GM18951 (cell line): ENCODE results near the gene CTNNBIP1.

Experiments used
- POLR2A ChIP-seq: IDR thresholded peaks from 4 replicates; pipeline ENCODE4 v1.6.1; 2011; ENCODE audit warnings: mild to moderate bottlenecking; ENCODE audit not compliant: insufficient read length, insufficient read depth; ENCODE audit errors: extremely low read depth
- in situ Hi-C: fragments of 300-500 bp; cut with MboI; formaldehyde crosslinking; loops from one replicate; pipeline ENCODE4 v1.12.0; 2022; ENCODE audit warnings: low sequenced_read_pairs, mixed read lengths, inconsistent platforms; ENCODE audit not compliant: unreplicated experiment

The CTNNBIP1 gene

GRCh38 chr1:9882945-9883303 lies 27.1 kb downstream of the CTNNBIP1 start:
- in situ Hi-C loops: loop anchor here (10.0 kb wide), 1 partner anchor 62 kb away; the partner anchor contains the start of genes LZIC and NMNAT1
- no peak for TF ChIP-seq POLR2A

DNA sequence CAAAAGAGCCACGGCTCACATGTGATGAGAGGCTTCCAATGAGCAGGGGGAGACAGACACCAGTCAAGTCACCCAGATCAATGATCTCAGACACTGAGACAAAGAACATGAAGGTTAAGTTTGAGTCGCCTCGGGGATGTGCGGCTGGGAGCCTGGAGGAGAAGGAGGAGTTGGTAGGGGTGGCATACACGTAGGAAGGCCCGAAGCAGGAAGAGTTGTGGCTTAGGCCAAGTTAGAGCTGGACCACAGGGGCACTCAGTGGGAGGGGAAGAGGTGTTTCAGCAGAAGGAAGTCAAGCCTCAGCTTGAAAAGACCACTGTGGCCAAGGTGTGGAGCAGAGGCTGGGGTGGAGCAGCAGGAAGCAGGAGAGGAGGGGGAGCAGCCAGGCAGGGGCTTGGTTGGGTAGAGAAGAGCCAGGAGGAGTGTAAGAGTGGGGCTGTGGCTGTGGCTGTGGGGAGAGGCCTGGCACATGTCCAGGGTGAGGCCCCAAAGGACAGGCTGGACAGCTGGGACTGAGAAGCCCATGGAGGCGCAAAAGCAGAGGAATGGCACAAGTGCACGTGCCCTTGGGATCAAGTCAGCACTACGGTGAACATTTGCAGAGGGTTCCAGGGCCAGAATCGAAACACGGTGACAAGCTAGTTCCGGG lies 27.6 kb downstream of the CTNNBIP1 start:
- in situ Hi-C loops: loop anchor here (10.0 kb wide), 1 partner anchor 62 kb away; the partner anchor contains the start of genes LZIC and NMNAT1
- no peak for TF ChIP-seq POLR2A

DNA sequence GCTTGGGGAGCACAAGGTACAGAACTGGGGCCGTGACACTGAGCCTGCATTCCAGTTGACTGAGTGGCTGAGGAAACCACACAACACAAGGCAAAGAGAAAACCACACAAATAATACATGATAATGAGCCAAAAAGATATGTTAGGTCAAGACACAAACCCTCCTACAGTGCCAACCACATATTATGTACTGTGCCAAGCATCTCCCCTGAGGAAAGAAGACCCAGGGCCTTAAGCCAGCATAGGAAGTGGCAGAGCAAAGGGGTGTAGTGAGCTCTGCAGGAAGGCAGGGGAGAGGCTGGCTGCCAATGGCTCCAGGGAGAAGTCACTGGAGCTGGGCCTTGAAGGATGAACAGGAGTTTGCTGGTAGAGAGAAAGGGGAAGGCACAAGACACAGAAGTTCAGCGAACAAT lies 28.2 kb downstream of the CTNNBIP1 start:
- no peak for TF ChIP-seq POLR2A
- in situ Hi-C loops: loop anchor here (10.0 kb wide), 1 partner anchor 63 kb away; the partner anchor contains the start of genes LZIC and NMNAT1

DNA sequence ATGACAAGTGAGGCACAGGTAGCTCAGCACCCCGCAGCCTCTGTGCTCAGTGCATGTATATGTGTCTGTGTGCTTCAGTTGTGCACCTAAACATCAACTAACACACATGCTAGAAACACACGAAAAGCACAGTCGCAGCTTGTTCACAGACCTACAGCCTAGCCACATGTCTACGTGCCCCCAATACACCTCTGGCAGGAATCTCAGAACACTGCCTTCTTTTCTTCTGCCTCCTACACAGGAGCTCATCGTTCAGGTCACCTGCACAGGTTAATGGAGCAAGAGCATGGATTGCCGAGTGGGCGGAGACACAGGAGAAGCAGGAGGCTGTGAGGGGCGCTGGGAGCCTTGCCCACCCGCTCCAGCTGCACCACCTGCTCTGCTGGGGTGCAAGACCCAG lies 31.7 kb downstream of the CTNNBIP1 start:
- in situ Hi-C loops: no loop called here
- no peak for TF ChIP-seq POLR2A

DNA sequence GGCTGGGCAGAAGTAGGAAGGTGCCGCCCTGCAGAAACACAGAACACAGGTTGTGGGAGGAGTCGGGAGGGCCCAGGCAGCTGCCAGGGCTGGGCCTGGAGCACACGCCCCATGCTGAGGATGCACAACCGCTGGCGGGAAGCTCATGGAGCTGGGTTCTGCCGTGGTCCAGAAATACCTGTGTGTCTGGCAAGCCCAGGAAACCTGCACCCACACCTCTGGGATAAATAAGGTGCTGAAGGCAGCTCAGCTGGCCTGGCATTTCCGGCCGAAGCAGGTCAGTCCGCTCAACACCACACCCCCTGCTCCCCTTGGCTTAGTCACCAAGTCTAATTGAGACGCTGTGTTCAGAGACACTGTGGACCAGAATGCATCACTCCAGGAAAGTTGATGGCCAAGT lies 32.1 kb downstream of the CTNNBIP1 start:
- in situ Hi-C loops: no loop called here
- no peak for TF ChIP-seq POLR2A

DNA sequence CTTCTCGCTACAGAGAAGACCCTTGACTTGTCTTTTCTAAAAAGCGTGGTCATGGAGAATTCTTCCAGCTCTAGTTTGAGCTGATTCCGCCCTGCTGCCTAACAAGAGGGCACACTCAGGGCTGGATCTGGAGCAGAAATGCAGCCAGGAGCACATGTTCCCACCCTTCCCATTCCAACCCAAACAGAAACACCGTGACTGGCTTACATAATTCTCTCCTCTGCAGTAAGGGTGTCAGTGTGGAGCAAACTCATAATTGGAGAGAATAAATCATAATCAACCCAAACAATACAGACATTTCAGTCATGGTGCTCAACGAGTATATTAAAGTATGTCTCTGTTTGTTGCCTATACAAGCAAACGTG lies 34.5 kb downstream of the CTNNBIP1 start:
- in situ Hi-C loops: no loop called here
- TF ChIP-seq POLR2A: no peak

DNA sequence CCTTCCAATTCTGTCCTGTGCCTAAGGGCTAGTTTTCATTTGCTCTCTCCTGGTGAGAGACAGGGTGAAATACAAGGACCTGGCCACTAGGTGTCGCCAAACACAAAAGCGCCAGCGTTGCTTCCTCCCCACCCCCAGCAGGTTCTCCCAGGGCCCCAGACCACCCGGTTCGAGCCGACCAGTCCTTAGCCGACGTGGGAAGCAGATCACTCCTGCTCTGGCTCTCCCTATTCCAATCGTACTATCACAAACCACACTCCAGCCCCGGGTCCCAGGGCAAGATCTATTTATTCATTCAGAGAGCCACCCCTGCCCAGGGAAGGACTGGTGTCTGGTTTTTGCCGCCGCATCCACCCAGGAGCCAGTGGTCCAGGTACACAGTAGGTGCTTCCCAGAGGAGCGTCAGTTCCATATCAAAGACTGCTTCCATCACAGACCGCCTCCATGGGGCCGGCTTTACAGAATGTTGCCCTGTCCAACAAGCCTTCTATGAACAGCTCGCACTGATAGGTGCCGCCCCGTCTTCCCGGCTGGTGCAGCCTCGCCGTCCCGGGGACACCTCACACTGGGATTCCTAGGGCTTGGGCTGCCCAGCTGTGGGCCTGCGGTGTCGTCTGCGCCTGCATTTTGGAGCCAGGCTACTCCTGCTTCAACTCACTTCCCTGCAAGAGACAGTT lies 35.0 kb downstream of the CTNNBIP1 start:
- TF ChIP-seq POLR2A: no peak
- in situ Hi-C loops: loop anchor here (5.0 to 25.0 kb wide), 2 partner anchors 93 to 263 kb away; no protein-coding TSS in a partner anchor

- in situ Hi-C loops: loop anchor here (5.0 to 25.0 kb wide), 2 partner anchors 92 to 262 kb away; no protein-coding TSS in a partner anchor
- TF ChIP-seq POLR2A: no peak
Measured at GRCh38 chr1:9874412-9874811, 35.7 kb downstream of the CTNNBIP1 start.

GRCh38 chr1:9873992-9874391 lies 36.1 kb downstream of the CTNNBIP1 start:
- no peak for TF ChIP-seq POLR2A
- in situ Hi-C loops: loop anchor here (5.0 to 25.0 kb wide), 2 partner anchors 92 to 262 kb away; no protein-coding TSS in a partner anchor

- no peak for TF ChIP-seq POLR2A
- in situ Hi-C loops: loop anchor here (5.0 to 25.0 kb wide), 2 partner anchors 91 to 261 kb away; no protein-coding TSS in a partner anchor
Measured at GRCh38 chr1:9873385-9873784, 36.7 kb downstream of the CTNNBIP1 start.

- no peak for TF ChIP-seq POLR2A
- in situ Hi-C loops: loop anchor here (5.0 to 25.0 kb wide), 2 partner anchors 90 to 260 kb away; no protein-coding TSS in a partner anchor
Measured at GRCh38 chr1:9872430-9873165, 37.5 kb downstream of the CTNNBIP1 start.

GRCh38 chr1:9871707-9872425 lies 38.2 kb downstream of the CTNNBIP1 start:
- in situ Hi-C loops: loop anchor here (5.0 to 25.0 kb wide), 2 partner anchors 90 to 260 kb away; no protein-coding TSS in a partner anchor

More at GRCh38 chr1:9871707-9872425, 38.2 kb downstream of the CTNNBIP1 start:
- no peak for TF ChIP-seq POLR2A
